GM18517 (cell line): ENCODE results near the gene PPP1R1C.

Source experiments
- ATAC-seq: cut with Tn5 transposase; IDR thresholded peaks from one replicate; pipeline ENCODE4 v1.9.1; 2021; ENCODE audit warnings: mild to moderate bottlenecking, moderate library complexity; ENCODE audit not compliant: unreplicated experiment

Gene PPP1R1C

DNA sequence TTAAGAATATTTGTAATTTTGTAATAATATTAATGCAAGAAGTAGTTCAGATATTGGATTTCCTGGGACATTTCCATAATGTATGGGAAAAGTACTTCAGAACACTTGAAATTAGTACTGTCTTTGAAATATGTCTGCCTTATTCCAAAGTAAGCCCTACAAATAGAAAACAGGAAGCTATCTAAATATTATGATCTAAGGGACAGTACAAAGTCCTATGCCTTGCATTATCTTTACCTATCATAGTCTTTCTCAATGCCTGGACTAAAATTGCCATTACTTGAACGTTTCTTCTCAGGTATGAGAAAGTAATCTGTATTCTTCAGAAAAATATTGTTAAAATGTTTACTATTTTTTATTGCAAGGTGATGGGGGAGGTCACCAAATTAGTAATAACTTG, 113.0 kb downstream of the PPP1R1C start:
- ATAC-seq: no peak

DNA sequence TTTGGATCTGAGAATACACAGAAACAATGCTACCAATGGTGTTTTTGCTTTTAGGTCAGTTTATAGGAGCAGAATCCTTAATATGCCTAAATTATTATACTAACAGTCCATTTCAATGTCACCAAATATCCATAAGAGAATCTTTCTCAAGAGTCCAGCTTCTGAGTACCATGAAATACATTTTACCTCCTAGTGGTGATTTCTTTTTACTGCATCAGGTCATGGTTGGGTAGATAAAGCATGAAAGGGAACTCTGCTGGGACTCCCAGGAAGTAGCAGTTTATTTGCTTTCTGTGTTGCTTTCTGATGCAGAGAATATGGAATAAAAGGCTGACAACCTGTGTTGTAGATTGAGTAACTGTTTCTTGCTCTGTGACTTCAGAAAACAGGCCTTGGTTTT, 115.6 kb downstream of the PPP1R1C start:
- ATAC-seq: no peak

DNA sequence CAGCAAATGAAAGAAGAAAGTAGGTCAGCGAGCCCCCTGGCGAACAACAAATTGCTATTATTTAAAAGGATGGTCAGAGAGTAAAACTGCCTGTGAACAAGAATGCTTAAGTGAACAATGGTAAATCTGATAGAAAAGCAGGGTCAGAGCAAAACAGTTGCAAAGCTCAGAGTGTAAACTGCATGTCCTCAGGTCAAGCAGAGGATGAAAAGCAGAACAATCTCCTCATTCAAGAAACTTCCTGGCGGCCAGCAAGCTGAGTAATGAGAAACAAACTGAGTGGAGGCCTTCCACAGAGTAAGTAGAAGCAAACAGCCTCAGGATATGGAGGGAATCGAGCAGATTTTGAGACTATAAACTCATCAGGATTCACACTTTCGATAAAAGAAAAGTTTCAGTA, 117.9 kb downstream of the PPP1R1C start:
- ATAC-seq: no peak

DNA sequence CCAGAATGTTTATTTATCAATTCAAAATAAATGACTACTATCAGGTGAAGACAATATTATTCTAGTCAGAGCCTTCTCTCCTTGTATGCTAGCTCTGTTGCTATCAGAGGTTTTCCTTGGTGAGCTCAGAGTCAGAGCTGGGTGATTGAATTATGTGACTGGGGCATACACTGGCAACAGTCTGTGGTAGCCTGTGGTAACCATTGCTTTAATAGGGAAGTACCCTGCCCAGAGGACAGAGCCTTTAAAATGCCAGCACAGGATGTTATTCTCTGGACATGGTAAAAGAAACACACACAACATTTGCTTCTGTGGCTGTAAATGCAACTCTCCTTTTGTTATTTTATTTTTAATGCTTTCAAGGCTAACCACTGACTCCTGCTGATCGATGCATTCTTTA, 124.7 kb downstream of the PPP1R1C start:
- ATAC-seq: no peak

DNA sequence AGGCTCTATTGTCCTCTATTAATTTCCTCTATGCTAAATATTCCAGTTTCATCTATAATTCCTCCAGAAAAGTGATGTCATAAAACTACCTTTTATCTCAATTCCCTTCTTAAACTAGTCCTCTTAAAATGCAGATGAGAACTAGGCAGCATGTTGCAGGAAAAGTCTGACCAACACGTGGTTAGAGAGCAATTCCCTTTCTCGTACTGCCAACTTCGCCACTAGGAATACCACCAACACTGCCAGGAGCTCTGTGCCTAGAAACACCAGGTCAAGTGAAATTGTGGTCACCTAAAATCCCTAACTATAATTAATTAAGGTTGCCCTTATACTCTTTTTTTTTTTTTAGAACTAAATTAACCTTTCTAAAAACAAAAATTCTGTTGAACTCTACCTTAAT, 127.7 kb downstream of the PPP1R1C start:
- no peak for ATAC-seq

DNA sequence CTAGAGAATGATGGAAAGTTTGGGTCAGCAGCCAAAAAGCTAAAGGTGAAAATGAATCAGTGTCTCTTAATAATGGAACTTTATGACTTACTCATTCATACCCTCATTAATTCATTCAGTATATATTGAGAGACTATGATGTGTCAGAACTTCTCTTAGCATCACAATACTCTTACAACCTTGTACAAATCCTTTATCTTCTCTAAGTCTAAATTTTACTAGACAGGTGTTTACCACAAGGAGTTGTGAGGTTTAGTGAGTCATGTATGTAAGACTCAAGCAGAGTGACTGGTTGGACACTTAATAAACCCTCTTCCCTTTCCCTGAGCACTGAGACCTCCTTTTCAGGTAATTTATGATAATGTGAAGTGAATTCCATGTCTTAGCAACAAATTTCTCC, 129.6 kb downstream of the PPP1R1C start:
- ATAC-seq: no peak

DNA sequence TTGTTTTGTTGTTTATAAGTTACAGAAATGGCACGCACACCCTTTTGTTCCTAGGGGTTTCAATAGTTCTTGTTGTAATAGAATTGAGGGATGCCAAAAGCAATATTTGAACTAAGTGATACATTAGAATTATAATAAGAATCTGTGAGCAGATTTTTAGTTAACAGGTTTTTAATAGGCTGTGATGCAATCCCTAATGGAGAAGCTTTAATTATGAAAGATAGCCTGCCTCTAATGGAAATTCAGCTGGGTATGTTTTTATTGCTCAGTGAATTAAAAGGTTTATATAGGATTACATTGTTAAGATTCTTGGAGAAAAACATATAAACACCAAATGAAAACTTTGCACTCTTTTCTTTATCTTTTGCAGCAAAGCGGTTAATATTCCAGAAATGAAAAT, 131.1 kb downstream of the PPP1R1C start:
- no peak for ATAC-seq

DNA sequence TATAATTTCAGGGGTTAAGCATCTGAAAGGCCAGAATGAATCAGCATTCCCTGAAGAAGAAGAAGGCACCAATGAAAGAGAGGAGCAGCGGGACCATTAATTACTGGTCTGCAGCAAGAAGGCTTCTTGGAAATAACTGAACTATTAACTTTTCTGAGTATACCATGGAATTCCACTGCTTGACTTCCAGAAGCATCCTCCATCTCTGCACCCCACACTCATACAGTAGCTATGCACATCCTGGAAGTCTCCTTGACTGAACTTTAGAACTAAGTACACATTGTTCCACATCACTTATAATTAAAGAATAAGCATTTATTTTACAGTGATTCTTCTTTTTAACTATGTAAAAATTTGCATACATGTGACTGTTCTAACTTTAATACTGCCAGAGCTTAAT, 131.5 kb downstream of the PPP1R1C start:
- ATAC-seq: no peak

DNA sequence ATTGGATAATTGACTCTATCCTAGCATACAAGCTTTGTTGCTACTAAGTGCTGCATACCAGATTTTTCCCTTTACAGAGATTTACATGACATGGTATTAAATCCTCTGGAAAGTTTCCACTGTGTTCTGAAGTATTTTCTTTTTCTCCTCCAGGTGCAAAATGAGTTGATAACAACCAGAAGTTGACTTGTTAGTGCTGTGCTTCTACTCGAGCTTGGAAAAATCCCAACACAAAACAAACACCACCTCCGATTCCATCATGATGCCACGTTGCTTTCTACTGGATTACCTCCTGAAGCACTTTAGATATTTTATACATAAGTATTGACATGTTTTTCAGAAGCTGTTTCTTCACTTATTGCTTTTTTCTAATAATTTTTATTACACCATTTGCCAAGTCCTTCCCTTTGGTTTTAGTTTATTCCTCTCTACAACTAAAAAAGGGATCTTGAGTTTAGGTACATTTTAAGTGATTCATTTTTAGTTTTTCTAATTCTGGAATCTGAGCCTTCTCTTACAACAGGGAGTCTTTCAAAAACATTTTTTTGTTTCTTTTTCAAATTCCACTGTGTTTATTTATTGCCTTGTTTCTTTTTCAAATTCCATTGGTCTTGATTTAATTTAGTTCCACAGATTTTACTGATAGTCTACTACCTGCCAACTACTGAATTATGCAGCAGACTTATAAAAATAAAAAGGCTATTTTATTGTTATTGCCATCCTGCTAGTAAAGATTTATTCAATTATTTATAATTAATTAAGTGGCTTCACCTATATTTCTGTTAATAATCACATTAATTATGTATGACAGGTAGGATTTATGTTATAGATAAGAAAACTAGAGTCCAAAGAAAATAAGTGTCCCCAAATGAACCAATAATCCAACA, 143.4 kb downstream of the PPP1R1C start:
- no peak for ATAC-seq

DNA sequence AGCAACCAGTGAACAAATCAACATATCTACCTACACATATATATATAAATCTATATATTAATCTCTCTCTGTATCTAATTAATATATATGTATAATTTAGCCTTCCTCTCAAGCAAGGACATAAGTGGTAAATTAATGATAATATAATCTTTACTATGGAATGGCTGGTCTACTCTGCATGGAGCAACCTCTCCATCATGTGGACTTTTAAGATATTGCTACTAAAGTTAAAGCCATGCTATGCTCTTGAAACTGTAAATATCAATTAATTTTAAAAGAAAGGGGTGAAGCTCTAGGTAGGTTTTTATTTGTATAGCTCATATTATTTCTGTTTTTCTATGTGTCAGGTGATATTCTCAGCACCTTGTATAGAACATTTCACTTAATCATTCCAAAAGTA, 147.0 kb downstream of the PPP1R1C start:
- ATAC-seq: no peak

DNA sequence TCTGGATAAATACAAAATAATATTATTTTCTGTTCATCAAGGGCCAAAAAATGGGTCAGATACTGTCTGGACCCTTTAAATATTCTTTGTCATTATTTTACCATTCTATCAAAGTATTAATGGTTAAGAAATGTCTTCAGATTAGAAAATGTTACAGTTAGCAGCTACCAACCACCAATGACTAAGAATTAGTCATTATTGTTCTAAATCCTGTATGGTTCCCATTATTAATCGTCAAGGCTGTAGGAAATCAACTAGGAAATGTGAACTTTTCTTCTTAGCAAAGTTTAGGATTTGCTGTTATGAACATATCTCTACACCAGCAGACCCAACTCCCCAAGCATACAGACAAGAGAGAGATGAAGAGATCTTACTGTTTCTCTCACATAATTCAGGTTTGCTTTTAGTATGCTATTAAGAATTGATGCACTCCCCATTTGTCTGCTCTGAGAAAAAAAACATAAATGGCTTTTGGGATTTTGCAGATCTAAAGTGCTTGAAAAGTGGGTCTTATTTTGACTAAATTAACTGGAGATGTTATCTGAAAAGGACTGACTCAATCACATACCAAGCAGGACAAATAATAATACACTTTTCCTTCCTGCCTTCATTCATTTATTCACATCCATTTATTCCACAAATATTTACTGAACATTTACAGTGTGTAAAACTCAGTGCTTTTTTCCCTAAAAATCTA, 147.7 kb downstream of the PPP1R1C start:
- no peak for ATAC-seq

DNA sequence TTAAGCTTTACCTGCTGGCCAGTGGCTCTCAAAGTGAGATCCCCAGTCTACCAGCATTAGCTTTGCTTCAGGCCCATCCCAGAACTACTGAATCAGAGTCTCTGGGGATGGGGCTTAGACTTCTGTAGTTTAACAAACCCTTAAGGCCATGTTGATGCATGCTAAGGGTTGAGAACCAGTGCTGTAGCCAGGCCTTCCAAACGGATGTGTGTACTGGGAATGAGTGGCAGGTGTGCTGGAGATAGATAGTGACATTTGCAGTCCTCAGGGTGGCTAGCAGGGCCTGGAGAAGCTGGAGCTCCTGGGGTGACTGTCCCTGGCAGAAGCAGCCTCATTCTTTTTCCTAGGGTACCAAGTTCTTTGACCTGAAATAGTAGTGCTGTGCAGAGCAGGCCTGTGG, 148.5 kb downstream of the PPP1R1C start:
- no peak for ATAC-seq

DNA sequence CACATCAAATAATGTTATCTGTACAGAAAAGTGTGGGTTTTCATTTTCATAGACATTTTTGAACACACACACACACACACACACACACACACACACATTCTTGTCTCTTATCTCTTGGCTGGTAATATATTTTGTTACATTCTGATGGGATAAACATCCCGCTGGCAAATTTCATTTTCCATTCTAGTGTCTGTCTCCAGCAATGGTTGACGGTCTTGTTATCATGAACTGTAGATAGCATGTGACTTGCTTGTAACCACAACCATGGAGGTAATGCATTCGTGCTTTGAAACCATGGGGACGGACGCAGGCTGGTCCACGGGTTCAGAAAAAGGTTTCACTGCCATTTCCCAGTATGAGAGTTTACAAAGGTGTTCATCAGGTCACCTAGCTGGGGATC, 156.4 kb downstream of the PPP1R1C start:
- no peak for ATAC-seq

DNA sequence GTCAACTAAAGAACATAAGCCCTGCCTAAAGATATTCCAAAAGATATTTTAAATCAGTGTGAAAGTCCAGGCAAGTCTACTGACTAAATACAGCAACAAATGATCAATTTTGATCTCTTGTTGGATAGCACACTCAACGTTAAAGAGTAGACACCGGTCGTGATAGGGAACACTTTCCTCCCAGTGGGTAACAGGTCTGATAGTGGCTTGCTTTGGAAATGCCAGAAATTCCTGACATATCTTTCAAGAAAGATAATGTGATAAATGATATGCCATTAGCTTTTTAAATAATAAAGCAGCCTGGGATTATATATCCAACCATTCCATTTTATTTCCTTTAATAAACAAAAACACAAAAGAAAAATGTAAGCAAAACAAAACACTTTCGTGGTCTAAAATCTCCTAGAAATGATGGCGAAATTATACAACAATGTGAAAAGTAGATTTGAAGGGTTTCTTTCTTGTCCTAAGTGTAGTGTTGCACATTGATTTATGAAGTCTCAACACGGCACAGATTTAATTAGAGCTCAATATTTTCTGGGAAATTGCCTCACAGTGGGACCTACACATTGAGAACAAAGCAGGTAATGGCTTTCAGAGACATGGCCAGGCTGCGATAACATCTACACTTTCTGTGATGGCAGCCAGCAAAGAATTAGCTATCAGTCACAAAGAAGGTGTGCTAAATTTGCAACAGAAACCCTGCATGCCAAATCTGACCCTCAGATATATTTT, 158.6 kb downstream of the PPP1R1C start:
- ATAC-seq: no peak

DNA sequence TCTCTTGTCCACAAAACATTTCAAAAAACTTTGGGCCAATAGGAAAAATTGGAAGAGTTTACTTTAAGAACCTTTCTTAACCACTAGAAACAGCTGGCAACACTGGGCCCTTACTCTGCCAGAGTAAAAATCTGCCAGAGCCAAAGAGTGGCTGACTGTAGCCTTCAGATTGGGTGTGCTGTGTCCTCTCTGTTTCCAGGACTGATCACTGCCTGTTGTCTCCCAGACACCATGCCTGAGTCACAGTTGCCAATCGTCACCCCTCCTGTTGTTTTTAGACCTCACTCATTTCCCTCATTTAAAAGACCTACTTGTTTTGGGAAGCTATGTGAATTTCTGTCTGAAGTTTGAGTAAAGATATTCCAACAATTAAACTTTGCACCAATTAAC, 159.1 kb downstream of the PPP1R1C start:
- no peak for ATAC-seq

DNA sequence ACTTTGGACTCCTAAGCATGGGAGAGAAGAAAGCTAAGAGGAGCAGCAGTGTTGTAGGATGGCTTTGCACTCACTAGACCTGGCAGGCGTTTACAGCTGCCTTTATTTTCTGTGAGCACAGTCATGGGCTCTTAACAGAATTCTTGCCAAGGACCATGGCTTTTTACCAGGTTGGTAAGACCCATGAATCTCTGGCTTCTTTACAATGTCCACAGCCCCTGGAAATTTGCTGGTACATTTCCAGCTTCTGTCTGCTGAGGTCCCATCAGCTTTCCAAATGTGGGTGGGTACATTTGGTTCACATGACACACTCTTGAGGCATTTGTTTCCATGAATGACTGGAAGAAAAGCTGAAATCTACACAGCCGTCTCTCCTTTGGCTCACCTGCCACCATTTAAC, 162.7 kb downstream of the PPP1R1C start:
- no peak for ATAC-seq

DNA sequence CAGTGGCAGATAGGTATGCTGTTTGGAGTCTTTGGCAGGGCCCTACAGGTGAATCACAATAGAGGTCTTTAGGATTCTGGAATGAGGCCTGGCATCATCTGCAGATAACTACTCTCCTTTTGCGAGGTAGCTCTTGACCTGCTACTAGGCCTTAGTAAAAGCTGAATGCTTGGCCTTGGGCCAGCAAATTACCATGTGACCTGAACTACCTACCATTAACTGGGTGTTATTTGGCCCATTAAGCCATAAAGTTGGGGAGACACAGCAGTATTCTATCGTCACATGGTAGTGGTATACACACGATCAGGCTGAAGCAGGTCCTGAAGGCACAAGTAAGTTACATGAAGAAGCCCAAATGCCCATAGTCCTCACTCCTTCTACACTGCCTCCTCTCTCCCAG, 178.2 kb downstream of the PPP1R1C start:
- no peak for ATAC-seq

DNA sequence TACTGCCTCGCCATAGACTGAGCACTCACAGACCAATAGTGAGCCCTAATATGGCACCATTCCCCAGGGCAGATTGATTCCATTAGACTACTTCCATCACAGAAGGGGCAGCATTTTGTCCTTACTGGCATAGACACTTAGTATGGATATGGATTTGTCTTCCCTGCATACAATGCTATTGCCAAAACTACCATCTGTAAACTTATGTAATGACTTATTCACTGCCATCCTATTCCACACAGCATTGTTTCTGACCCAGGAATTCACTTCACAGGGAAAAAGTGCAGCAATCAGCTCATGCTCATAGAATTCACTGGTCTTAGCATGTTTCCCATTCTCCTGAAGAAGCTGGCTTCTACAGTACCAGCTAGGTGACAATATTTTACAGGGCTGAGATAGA, 179.0 kb downstream of the PPP1R1C start:
- ATAC-seq: no peak

DNA sequence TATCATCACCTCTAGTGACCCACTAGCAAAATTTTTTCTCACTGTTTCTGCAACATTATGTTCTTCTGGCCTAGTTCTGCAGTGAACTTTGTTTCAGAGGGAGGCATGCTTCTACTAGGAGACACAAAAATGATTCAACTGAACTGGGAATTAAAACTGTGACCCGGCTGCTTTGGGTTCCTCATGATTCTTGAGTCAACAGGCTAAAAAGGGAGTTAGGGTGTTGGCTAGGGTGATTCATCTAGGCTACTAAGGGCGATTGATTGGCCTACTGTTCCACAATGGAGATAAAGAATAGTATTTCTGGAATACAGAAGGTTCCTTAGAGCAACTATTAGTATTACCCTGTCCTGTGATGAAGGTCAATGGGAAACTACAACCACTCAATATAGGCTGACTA, 179.5 kb downstream of the PPP1R1C start:
- no peak for ATAC-seq

DNA sequence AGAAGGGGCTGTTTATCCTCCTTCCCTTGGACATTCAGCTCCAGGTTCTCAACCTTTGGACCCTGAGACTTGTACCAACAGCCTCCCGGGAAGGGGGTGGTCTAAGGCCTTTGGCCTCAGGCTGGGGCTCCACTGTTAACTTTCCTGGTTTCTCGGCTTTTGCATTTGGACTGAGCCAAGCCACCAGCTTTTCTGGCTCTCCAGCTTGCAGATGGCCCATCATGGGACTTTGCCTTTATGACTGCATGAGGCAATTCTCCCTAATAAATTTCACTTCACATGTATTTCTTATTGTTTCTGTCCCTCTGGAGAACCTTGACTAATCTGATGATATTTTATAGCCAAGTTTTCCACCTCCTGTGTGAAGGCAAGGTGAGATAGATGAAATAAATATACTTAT, 180.8 kb downstream of the PPP1R1C start:
- no peak for ATAC-seq

DNA sequence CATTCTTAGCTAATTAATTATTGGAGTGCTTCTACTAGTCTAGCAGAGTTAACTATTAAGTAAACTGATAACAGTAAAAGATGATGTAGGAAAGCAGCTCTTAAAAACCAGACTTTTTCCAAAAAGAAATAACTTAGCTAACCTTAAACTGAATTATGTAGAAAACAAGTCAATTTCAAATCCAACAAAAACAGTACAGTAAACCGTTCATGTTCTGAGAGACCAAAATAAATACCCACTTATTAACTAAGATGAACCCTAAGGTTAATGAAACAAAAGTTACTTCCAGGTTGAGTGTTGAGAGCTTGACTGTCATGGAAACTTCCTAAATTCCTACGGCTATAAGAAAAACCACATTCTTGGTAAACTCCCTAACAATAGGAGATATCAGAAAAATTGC, 181.2 kb downstream of the PPP1R1C start:
- no peak for ATAC-seq
